Breast epithelium (tissue), 3 donors: ENCODE data around the gene HCFC1.
A peak's percentile ranks its signal among the peaks of the same experiment; 100 is the strongest.

Source experiments
- CTCF ChIP-seq, 3 donors: fragments of 450-650 bp; IDR thresholded peaks; one replicate each; pipeline ENCODE4 v1.5.1; 2016 to 2017; ENCODE audit warnings: antibody characterized with exemption in 3 of 3, mild to moderate bottlenecking in 3 of 3, moderate library complexity in 3 of 3
- POLR2A ChIP-seq: fragments of 450-650 bp; IDR thresholded peaks from one replicate; pipeline ENCODE4 v1.6.1; 2016; ENCODE audit warnings: antibody characterized with exemption, mild to moderate bottlenecking, moderate library complexity
- POLR2AphosphoS5 ChIP-seq, 3 donors: sonication (generic); formaldehyde crosslinking; IDR thresholded peaks; one replicate each; pipeline ENCODE4 v1.6.1; 2017; ENCODE audit warnings: antibody characterized with exemption in 3 of 3

- TF ChIP-seq CTCF (IDR thresholded peaks at IDR 0.05) (peak in 2 of 3 donors; percentile 29 to 32), POLR2A (no peak), POLR2AphosphoS5 (IDR thresholded peaks at IDR 0.05) (no peak)
These were observed 48.4 kb downstream of the HCFC1 start for GRCh38 chrX:153922932-153923857.
